ENCODE results near the gene UBE2J2. TPM values are rescaled to one million over a fixed set of nuclear protein-coding genes. Genes with fewer than 3 reads are reported as not detected.

The UBE2J2 gene
- total and polyA plus RNA-seq, 2 of the 13 experiments (the other 11 are each of a cell fraction or from before 2014, with no cell fraction given): 25.4 to 29.4 TPM

DNA sequence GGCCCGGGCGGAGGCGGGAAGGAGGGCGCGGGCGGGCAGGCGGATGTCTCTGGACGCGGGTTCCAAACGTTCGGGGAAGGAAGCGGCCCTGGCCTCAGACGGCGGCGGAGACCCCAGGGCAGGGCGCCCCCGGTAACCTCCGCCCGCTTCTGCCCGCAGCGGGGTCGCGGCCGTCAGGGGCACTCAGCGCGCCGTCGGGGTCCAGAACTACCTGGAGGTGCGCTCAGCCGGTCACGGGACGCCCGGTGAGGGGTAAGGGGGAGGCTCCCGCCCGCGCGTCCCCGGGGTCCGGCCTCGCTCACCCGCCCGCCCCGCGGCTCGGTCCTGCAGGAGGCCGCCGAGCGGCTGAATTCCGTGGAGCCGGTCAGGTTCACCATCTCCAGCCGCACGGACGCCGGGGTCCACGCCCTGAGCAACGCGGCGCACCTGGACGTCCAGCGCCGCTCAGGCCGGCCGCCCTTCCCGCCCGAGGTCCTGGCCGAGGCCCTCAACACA, 35.1 kb upstream of the UBE2J2 start (continued):
- TF ChIP-seq, protein P1, sequence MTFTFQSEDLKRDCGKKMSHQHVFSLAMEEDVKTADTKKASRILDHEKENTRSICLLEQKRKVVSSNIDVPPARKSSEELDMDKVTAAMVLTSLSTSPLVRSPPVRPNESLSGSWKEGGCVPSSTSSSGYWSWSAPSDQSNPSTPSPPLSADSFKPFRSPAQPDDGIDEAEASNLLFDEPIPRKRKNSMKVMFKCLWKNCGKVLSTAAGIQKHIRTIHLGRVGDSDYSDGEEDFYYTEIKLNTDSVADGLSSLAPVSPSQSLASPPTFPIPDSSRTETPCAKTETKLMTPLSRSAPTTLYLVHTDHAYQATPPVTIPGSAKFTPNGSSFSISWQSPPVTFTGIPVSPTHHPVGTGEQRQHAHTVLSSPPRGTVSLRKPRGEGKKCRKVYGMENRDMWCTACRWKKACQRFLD (CRISPR knock-in tag; IDR thresholded peaks at IDR 0.05; ENCODE audit: borderline replicate concordance): no peak
- no peak for TF ChIP-seq POLR2AphosphoS2 (IDR thresholded peaks at IDR 0.05; ENCODE audit: low read depth, low read length)
- TF ChIP-seq ZNF501 (CRISPR knock-in tag; IDR thresholded peaks at IDR 0.05): no peak
- TF ChIP-seq, protein P2, sequence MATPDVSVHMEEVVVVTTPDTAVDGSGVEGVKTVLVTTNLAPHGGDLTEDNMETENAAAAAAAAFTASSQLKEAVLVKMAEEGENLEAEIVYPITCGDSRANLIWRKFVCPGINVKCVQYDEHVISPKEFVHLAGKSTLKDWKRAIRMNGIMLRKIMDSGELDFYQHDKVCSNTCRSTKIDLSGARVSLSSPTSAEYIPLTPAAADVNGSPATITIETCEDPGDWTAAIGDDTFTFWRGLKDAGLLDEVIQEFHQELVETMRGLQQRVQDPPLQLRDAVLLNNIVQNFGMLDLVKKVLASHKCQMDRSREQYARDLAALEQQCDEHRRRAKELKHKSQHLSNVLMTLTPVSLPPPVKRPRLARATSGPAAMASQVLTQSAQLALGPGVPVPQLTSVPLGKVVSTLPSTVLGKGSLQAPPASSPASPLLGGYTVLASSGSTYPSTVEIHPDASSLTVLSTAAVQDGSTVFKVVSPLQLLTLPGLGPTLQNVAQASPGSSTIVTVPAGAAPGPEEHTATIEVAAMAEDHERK (CRISPR knock-in tag; IDR thresholded peaks at IDR 0.05; ENCODE audit: low read depth): no peak
- TF ChIP-seq, protein P3, sequence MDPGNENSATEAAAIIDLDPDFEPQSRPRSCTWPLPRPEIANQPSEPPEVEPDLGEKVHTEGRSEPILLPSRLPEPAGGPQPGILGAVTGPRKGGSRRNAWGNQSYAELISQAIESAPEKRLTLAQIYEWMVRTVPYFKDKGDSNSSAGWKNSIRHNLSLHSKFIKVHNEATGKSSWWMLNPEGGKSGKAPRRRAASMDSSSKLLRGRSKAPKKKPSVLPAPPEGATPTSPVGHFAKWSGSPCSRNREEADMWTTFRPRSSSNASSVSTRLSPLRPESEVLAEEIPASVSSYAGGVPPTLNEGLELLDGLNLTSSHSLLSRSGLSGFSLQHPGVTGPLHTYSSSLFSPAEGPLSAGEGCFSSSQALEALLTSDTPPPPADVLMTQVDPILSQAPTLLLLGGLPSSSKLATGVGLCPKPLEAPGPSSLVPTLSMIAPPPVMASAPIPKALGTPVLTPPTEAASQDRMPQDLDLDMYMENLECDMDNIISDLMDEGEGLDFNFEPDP (CRISPR knock-in tag; conservative IDR thresholded peaks at IDR 0.05): no peak
- TF ChIP-seq ZFP36L1 (CRISPR knock-in tag; IDR thresholded peaks at IDR 0.05): no peak
- TF ChIP-seq HNF4G (IDR thresholded peaks at IDR 0.05; ENCODE audit: borderline replicate concordance, low read depth, low read length): no peak
- no peak for TF ChIP-seq HNF4G (CRISPR knock-in tag; IDR thresholded peaks at IDR 0.05; ENCODE audit: borderline replicate concordance, low read depth)
- TF ChIP-seq, protein P4, sequence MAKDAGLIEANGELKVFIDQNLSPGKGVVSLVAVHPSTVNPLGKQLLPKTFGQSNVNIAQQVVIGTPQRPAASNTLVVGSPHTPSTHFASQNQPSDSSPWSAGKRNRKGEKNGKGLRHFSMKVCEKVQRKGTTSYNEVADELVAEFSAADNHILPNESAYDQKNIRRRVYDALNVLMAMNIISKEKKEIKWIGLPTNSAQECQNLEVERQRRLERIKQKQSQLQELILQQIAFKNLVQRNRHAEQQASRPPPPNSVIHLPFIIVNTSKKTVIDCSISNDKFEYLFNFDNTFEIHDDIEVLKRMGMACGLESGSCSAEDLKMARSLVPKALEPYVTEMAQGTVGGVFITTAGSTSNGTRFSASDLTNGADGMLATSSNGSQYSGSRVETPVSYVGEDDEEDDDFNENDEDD (CRISPR knock-in tag; IDR thresholded peaks at IDR 0.05; ENCODE audit: borderline replicate concordance): no peak; the same call in 1 of the 2 replicates
- no peak for TF ChIP-seq AKAP8 (CRISPR knock-in tag; IDR thresholded peaks at IDR 0.05)
- TF ChIP-seq REXO4 (CRISPR knock-in tag; IDR thresholded peaks at IDR 0.05; ENCODE audit: borderline replicate concordance): no peak
- TF ChIP-seq ZNF235 (CRISPR knock-in tag; IDR thresholded peaks at IDR 0.05; ENCODE audit: borderline replicate concordance): no peak
- TF ChIP-seq ZNF614 (CRISPR knock-in tag; IDR thresholded peaks at IDR 0.05; ENCODE audit: borderline replicate concordance): no peak
- no peak for TF ChIP-seq ZNF234 (CRISPR knock-in tag; conservative IDR thresholded peaks at IDR 0.05)
- TF ChIP-seq KDM1A (CRISPR knock-in tag; IDR thresholded peaks at IDR 0.05): no peak
- no peak for TF ChIP-seq SYNCRIP (IDR thresholded peaks at IDR 0.05; ENCODE audit: insufficient read depth, low read depth, low read length)
- no peak for TF ChIP-seq JDP2 (CRISPR knock-in tag; IDR thresholded peaks at IDR 0.05; ENCODE audit: borderline replicate concordance)
- TF ChIP-seq, protein P5, sequence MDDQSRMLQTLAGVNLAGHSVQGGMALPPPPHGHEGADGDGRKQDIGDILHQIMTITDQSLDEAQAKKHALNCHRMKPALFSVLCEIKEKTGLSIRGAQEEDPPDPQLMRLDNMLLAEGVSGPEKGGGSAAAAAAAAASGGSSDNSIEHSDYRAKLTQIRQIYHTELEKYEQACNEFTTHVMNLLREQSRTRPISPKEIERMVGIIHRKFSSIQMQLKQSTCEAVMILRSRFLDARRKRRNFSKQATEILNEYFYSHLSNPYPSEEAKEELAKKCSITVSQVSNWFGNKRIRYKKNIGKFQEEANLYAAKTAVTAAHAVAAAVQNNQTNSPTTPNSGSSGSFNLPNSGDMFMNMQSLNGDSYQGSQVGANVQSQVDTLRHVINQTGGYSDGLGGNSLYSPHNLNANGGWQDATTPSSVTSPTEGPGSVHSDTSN (CRISPR knock-in tag; IDR thresholded peaks at IDR 0.05; ENCODE audit: borderline replicate concordance): no peak
- no peak for TF ChIP-seq TAF15 (IDR thresholded peaks at IDR 0.05; ENCODE audit: low read depth, low read length, poor library complexity, severe bottlenecking)

Data from HepG2 (cell line).